Endothelial cell of umbilical vein (primary cell): ENCODE measurements around the gene PKMYT1.

ENCODE experiments used
- EZH2 ChIP-seq: IDR thresholded peaks from 2 replicates; pipeline ENCODE4 v1.6.1; 2012; ENCODE audit warnings: borderline replicate concordance, low read depth, mild to moderate bottlenecking, moderate library complexity, low read length, inconsistent platforms; ENCODE audit not compliant: severe bottlenecking
- FOS ChIP-seq: IDR thresholded peaks from 2 replicates; pipeline ENCODE4 v1.6.1; 2011; ENCODE audit warnings: mild to moderate bottlenecking, low read length, moderate library complexity, borderline replicate concordance; ENCODE audit not compliant: insufficient read depth
- JUN ChIP-seq: IDR thresholded peaks from 2 replicates; pipeline ENCODE4 v1.6.1; 2011; ENCODE audit warnings: borderline replicate concordance, low read depth; ENCODE audit not compliant: insufficient read length, insufficient read depth
- MYC ChIP-seq: IDR thresholded peaks from one replicate; pipeline ENCODE4 v1.6.1; 2011; ENCODE audit warnings: mild to moderate bottlenecking, low read depth, low read length
- POLR2A ChIP-seq: IDR thresholded peaks from 2 replicates; pipeline ENCODE4 v1.6.1; 2012; ENCODE audit warnings: low read depth, mild to moderate bottlenecking, control low read depth, low read length
- POLR2AphosphoS5 ChIP-seq: IDR thresholded peaks from 2 replicates; pipeline ENCODE4 v1.6.1; 2012; ENCODE audit warnings: low read depth, mild to moderate bottlenecking, control low read depth, low read length, moderate library complexity; ENCODE audit not compliant: insufficient read depth
- TF ChIP-seq, protein P1 (sequence below), 2 donors: IDR thresholded peaks; 1 replicate in 1 of 2; 2 replicates in 1 of 2; pipeline ENCODE4 v1.5.1; 2011; ENCODE audit warnings: low read length in 2 of 2, mild to moderate bottlenecking in 2 of 2, moderate library complexity in 2 of 2, control low read depth in 1 of 2, inconsistent platforms in 1 of 2, low read depth in 1 of 2; ENCODE audit not compliant: insufficient read depth in 1 of 2; ENCODE audit errors: extremely low read depth in 1 of 2
- TF ChIP-seq, protein P2 (sequence below): IDR thresholded peaks from 2 replicates; pipeline ENCODE4 v1.6.1; 2011; ENCODE audit not compliant: insufficient read depth, insufficient read length

GRCh38 chr16:3026609-3027488 is 46.6 kb upstream of the PKMYT1 start:
- no peak for TF ChIP-seq POLR2AphosphoS5
- TF ChIP-seq, protein P1, sequence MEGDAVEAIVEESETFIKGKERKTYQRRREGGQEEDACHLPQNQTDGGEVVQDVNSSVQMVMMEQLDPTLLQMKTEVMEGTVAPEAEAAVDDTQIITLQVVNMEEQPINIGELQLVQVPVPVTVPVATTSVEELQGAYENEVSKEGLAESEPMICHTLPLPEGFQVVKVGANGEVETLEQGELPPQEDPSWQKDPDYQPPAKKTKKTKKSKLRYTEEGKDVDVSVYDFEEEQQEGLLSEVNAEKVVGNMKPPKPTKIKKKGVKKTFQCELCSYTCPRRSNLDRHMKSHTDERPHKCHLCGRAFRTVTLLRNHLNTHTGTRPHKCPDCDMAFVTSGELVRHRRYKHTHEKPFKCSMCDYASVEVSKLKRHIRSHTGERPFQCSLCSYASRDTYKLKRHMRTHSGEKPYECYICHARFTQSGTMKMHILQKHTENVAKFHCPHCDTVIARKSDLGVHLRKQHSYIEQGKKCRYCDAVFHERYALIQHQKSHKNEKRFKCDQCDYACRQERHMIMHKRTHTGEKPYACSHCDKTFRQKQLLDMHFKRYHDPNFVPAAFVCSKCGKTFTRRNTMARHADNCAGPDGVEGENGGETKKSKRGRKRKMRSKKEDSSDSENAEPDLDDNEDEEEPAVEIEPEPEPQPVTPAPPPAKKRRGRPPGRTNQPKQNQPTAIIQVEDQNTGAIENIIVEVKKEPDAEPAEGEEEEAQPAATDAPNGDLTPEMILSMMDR (IDR thresholded peaks at IDR 0.05; ENCODE audit: extremely low read depth in 1 of 2, insufficient read depth in 1 of 2, low read depth in 1 of 2, low read length in 2 of 2), result no peak
- no peak for TF ChIP-seq EZH2
- TF ChIP-seq POLR2A, result no peak
- TF ChIP-seq JUN, result no peak
- TF ChIP-seq FOS, result no peak
- TF ChIP-seq MYC, result no peak
- TF ChIP-seq, protein P2, sequence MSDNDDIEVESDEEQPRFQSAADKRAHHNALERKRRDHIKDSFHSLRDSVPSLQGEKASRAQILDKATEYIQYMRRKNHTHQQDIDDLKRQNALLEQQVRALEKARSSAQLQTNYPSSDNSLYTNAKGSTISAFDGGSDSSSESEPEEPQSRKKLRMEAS, result no peak
